SK-N-SH (cell line): ENCODE data around the gene TANK. TPM values are rescaled to one million over a fixed set of nuclear protein-coding genes. Genes with fewer than 3 reads are reported as not detected.

Experiments
- CTCF ChIA-PET: fragments of 300-600, 350-600 bp; formaldehyde crosslinking; extraction: SDS; loops from one replicate; lab custom pipeline; 2021; lab: Yijun Ruan, JAX
- POLR2A ChIA-PET: fragments of 350-600 bp; sonication (Branson Sonifier 250); formaldehyde crosslinking; extraction: SDS; loops from one replicate; lab custom pipeline; 2020; ENCODE audit warnings: antibody characterized with exemption, inconsistent platforms; lab: Yijun Ruan, JAX
- DNase-seq: peaks from one replicate; pipeline ENCODE4 v3.0.0; 2012
- H2AFZ ChIP-seq: fragments of 200-600 bp; sonication (generic); 2 replicates; pipeline ENCODE4 v1.8.1; 2016; ENCODE audit warnings: antibody characterized with exemption, mild to moderate bottlenecking, low read depth
- H3F3A ChIP-seq: fragments of 200-600 bp; sonication (generic); replicated peaks from 2 replicates; pipeline ENCODE3; 2016; ENCODE audit warnings: antibody characterized with exemption, mild to moderate bottlenecking; ENCODE audit not compliant: insufficient read depth
- H3K27ac ChIP-seq, 2 experiments: fragments of 200-500 bp in 1 of 2; fragments of 200-600 bp in 1 of 2; sonication (Bioruptor generic) in 1 of 2; sonication (generic), shearing (Covaris generic) in 1 of 2; 2 replicates each; pipeline versions ENCODE4 v1.5.1 to v1.6.1; 2014 to 2016; ENCODE audit warnings: low read depth in 2 of 2, inconsistent platforms in 1 of 2, low read length in 1 of 2, mild to moderate bottlenecking in 1 of 2, mixed read lengths in 1 of 2
- H3K27me3 ChIP-seq: fragments of 200-600 bp; sonication (generic), shearing (Covaris generic); 2 replicates; pipeline ENCODE4 v1.6.1; 2016; ENCODE audit warnings: mixed run types; ENCODE audit not compliant: insufficient read depth
- H3K36me3 ChIP-seq, 2 experiments: fragments of 200-500 bp in 1 of 2; fragments of 200-600 bp in 1 of 2; sonication (Bioruptor generic) in 1 of 2; sonication (generic) in 1 of 2; replicated peaks in 1 of 2; 2 replicates each; pipeline versions ENCODE3 to v1.5.1; 2014 to 2016; ENCODE audit warnings: low read length in 1 of 2, mild to moderate bottlenecking in 1 of 2; ENCODE audit not compliant: insufficient read depth in 2 of 2, control insufficient read depth in 1 of 2
- H3K4me1 ChIP-seq, 2 experiments: fragments of 200-500 bp in 1 of 2; fragments of 200-600 bp in 1 of 2; sonication (Bioruptor generic) in 1 of 2; sonication (generic), shearing (Covaris generic) in 1 of 2; 2 replicates each; pipeline versions ENCODE4 v1.5.1 to v1.6.1; 2014 to 2016; ENCODE audit warnings: low read depth in 1 of 2, low read length in 1 of 2, mixed run types in 1 of 2; ENCODE audit not compliant: insufficient read depth in 2 of 2, control insufficient read depth in 1 of 2
- H3K4me2 ChIP-seq: fragments of 200-600 bp; sonication (generic), shearing (Covaris generic); 2 replicates; pipeline ENCODE4 v1.6.1; 2017; ENCODE audit warnings: mixed run types
- H3K4me3 ChIP-seq, 2 experiments: fragments of 200-500 bp in 1 of 2; fragments of 200-600 bp in 1 of 2; sonication (Bioruptor generic) in 1 of 2; sonication (generic), shearing (Covaris generic) in 1 of 2; 2 replicates each; pipeline versions ENCODE4 v1.5.1 to v1.8.1; 2014 to 2016; ENCODE audit warnings: low read depth in 2 of 2, inconsistent platforms in 1 of 2, low read length in 1 of 2, mild to moderate bottlenecking in 1 of 2, mixed read lengths in 1 of 2, moderate library complexity in 1 of 2
- H3K79me2 ChIP-seq: fragments of 200-600 bp; sonication (generic); 2 replicates; pipeline ENCODE4 v1.8.1; 2017; ENCODE audit warnings: mild to moderate bottlenecking; ENCODE audit not compliant: insufficient read depth
- H3K9ac ChIP-seq: fragments of 200-600 bp; sonication (generic); 2 replicates; pipeline ENCODE4 v1.6.1; 2017; ENCODE audit warnings: mixed run types
- H3K9me2 ChIP-seq: fragments of 200-600 bp; sonication (generic); 2 replicates; pipeline ENCODE4 v1.6.1; 2017; ENCODE audit warnings: mixed run types
- H3K9me3 ChIP-seq: fragments of 200-600 bp; sonication (generic); 2 replicates; pipeline ENCODE4 v1.6.1; 2017; ENCODE audit warnings: mixed run types, mild to moderate bottlenecking, moderate library complexity
- H4K20me1 ChIP-seq: fragments of 200-600 bp; sonication (generic); 2 replicates; pipeline ENCODE4 v1.6.1; 2017; ENCODE audit warnings: mild to moderate bottlenecking, mixed run types; ENCODE audit not compliant: insufficient read depth
- ELF1 ChIP-seq: IDR thresholded peaks from 2 replicates; pipeline ENCODE4 v1.4.0; 2012
- EP300 ChIP-seq, 2 experiments: IDR thresholded peaks; 2 replicates each; pipeline versions ENCODE4 v1.4.0 to v1.6.1; 2012; ENCODE audit warnings: borderline replicate concordance in 1 of 2, low read depth in 1 of 2, low read length in 1 of 2
- EZH2phosphoT487 ChIP-seq: fragments of 200-600 bp; sonication (generic); IDR thresholded peaks from 2 replicates; pipeline ENCODE4 v1.6.1; 2017; ENCODE audit warnings: low read depth, mixed run types, mild to moderate bottlenecking, antibody characterized with exemption, moderate library complexity, borderline replicate concordance
- FOXJ3 ChIP-seq: sonication (generic); formaldehyde crosslinking; IDR thresholded peaks from 2 replicates; pipeline ENCODE4 v1.5.1; 2020; ENCODE audit warnings: mild to moderate bottlenecking, missing genetic modification reagents
- FOXM1 ChIP-seq: IDR thresholded peaks from 2 replicates; pipeline ENCODE4 v1.4.0; 2012; ENCODE audit warnings: low read depth, mild to moderate bottlenecking
- GABPA ChIP-seq: IDR thresholded peaks from 2 replicates; pipeline ENCODE4 v1.4.0; 2012; ENCODE audit warnings: low read depth, mild to moderate bottlenecking
- IRF3 ChIP-seq: fragments of 150-350 bp; IDR thresholded peaks from 2 replicates; pipeline ENCODE4 v1.6.1; 2016; ENCODE audit warnings: mild to moderate bottlenecking, low read depth, low read length
- MAX ChIP-seq: IDR thresholded peaks from 2 replicates; pipeline ENCODE4 v1.4.0; 2012; ENCODE audit warnings: low read depth
- MEF2A ChIP-seq: IDR thresholded peaks from 2 replicates; pipeline ENCODE4 v1.4.0; 2012; ENCODE audit warnings: low read depth, borderline replicate concordance
- MXI1 ChIP-seq: IDR thresholded peaks from 2 replicates; pipeline ENCODE4 v1.6.1; 2012; ENCODE audit warnings: mild to moderate bottlenecking, low read depth, low read length, improper control_type of control experiment
- NRF1 ChIP-seq: IDR thresholded peaks from 2 replicates; pipeline ENCODE4 v1.6.1; 2012; ENCODE audit warnings: low read depth, mild to moderate bottlenecking, low read length
- POLR2AphosphoS5 ChIP-seq: IDR thresholded peaks from 2 replicates; pipeline ENCODE4 v1.6.1; 2012; ENCODE audit warnings: low read depth, low read length
- RCOR1 ChIP-seq: fragments of 150-350 bp; IDR thresholded peaks from 2 replicates; pipeline ENCODE4 v1.6.1; 2017; ENCODE audit warnings: antibody characterized with exemption, low read length
- TAF1 ChIP-seq: IDR thresholded peaks from 2 replicates; pipeline ENCODE4 v1.6.1; 2012; ENCODE audit warnings: low read depth, mild to moderate bottlenecking, low read length, moderate library complexity, borderline replicate concordance
- TEAD4 ChIP-seq: IDR thresholded peaks from 2 replicates; pipeline ENCODE4 v1.4.0; 2012; ENCODE audit warnings: mild to moderate bottlenecking, borderline replicate concordance; ENCODE audit not compliant: insufficient read depth
- USF1 ChIP-seq: IDR thresholded peaks from 2 replicates; pipeline ENCODE4 v1.4.0; 2012; ENCODE audit warnings: low read depth, borderline replicate concordance
- USF2 ChIP-seq: fragments of 150-350 bp; IDR thresholded peaks from 2 replicates; pipeline ENCODE4 v1.6.1; 2017; ENCODE audit warnings: antibody characterized with exemption, low read length, low read depth, borderline replicate concordance
- WGBS: methylation state at CpG from one replicate; pipeline ENCODE4 v1.1.6; 2017; ENCODE audit warnings: low lambda C conversion rate; 5-methylcytosine and 5-hydroxymethylcytosine counted together
- polyA plus RNA-seq, 3 experiments: library from polyadenylated mRNA; depleted of rRNA; stranded (reverse); fragments of >200 nt; gene quantifications; 2 replicates each; pipeline ENCODE4 v1.2.3, GENCODE V29; 2012
- TF ChIP-seq, protein P1 (sequence below): IDR thresholded peaks from 2 replicates; pipeline ENCODE4 v1.4.0; 2012; ENCODE audit warnings: low read depth, borderline replicate concordance
- TF ChIP-seq, protein P2 (sequence below): IDR thresholded peaks from 2 replicates; pipeline ENCODE4 v1.6.1; 2012; ENCODE audit warnings: mild to moderate bottlenecking, low read depth, low read length, moderate library complexity

The TANK gene
- polyA plus RNA-seq, 1 of the 3 experiments (the other 2 are of a cell fraction) = 25.7 TPM

- Histone ChIP-seq H3K27ac (no peak overlapping the region), H3K9me2 (no peaks in the 10 kb centered on the region), H3K4me2 (no peak overlapping the region), H3K79me2 (no peaks in the 10 kb centered on the region), H3K36me3 (no peaks in the 10 kb centered on the region), H3K9me3 (no peaks in the 10 kb centered on the region), H3K4me3 (no peak overlapping the region), H3K27me3 (no peaks in the 10 kb centered on the region), H4K20me1 (no peaks in the 10 kb centered on the region), H3K4me1 (peaks cover 7 to 17% of the 10 kb centered on the region in 2 experiments; a peak in 3 of 4 replicates), H3F3A (no peaks in the 10 kb centered on the region), H3K9ac (no peak overlapping the region), H2AFZ (no peak overlapping the region)
- WGBS = 96% methylated on average over 2 of the region's 2 CpGs
- DNase-seq = no peak
- ChIA-PET CTCF (interaction anchor here (0.9 kb wide), 1 partner anchor 14 kb away, joined by 3 read pairs; no protein-coding TSS in a partner anchor), POLR2A (no interaction called here)
- TF ChIP-seq FOXJ3 (no peak), NRF1 (no peak), USF1 (no peak), FOXM1 (no peak), RCOR1 (no peak), EZH2phosphoT487 (no peak), POLR2AphosphoS5 (no peak), IRF3 (no peak), MAX (no peak), MEF2A (no peak), TEAD4 (no peak), TAF1 (no peak), GABPA (no peak), ELF1 (no peak), EP300 (IDR thresholded peaks at IDR 0.05; ENCODE audit: borderline replicate concordance in 1 of 2, low read depth in 1 of 2, low read length in 1 of 2) (no peak), USF2 (no peak), MXI1 (no peak)
- TF ChIP-seq, protein P1, sequence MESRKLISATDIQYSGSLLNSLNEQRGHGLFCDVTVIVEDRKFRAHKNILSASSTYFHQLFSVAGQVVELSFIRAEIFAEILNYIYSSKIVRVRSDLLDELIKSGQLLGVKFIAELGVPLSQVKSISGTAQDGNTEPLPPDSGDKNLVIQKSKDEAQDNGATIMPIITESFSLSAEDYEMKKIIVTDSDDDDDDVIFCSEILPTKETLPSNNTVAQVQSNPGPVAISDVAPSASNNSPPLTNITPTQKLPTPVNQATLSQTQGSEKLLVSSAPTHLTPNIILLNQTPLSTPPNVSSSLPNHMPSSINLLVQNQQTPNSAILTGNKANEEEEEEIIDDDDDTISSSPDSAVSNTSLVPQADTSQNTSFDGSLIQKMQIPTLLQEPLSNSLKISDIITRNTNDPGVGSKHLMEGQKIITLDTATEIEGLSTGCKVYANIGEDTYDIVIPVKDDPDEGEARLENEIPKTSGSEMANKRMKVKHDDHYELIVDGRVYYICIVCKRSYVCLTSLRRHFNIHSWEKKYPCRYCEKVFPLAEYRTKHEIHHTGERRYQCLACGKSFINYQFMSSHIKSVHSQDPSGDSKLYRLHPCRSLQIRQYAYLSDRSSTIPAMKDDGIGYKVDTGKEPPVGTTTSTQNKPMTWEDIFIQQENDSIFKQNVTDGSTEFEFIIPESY = no peak
- TF ChIP-seq, protein P2, sequence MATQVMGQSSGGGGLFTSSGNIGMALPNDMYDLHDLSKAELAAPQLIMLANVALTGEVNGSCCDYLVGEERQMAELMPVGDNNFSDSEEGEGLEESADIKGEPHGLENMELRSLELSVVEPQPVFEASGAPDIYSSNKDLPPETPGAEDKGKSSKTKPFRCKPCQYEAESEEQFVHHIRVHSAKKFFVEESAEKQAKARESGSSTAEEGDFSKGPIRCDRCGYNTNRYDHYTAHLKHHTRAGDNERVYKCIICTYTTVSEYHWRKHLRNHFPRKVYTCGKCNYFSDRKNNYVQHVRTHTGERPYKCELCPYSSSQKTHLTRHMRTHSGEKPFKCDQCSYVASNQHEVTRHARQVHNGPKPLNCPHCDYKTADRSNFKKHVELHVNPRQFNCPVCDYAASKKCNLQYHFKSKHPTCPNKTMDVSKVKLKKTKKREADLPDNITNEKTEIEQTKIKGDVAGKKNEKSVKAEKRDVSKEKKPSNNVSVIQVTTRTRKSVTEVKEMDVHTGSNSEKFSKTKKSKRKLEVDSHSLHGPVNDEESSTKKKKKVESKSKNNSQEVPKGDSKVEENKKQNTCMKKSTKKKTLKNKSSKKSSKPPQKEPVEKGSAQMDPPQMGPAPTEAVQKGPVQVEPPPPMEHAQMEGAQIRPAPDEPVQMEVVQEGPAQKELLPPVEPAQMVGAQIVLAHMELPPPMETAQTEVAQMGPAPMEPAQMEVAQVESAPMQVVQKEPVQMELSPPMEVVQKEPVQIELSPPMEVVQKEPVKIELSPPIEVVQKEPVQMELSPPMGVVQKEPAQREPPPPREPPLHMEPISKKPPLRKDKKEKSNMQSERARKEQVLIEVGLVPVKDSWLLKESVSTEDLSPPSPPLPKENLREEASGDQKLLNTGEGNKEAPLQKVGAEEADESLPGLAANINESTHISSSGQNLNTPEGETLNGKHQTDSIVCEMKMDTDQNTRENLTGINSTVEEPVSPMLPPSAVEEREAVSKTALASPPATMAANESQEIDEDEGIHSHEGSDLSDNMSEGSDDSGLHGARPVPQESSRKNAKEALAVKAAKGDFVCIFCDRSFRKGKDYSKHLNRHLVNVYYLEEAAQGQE = no peak
Observed at GRCh38 chr2:161138429-161138828, 21.8 kb upstream of the TANK start.
